A673 (cell line): ENCODE results near the gene CBX7.

Experiments
- CTCF ChIP-seq: fragments of 300-800, 200-600 bp; sonication (generic); conservative IDR thresholded peaks from 2 replicates; pipeline ENCODE4 v1.5.1; 2017; ENCODE audit warnings: low read depth, mild to moderate bottlenecking, antibody characterized with exemption, low read length, moderate library complexity, mixed read lengths
- EZH2 ChIP-seq: fragments of 200-600 bp; sonication (generic); IDR thresholded peaks from 2 replicates; pipeline ENCODE4 v1.6.1; 2017; ENCODE audit warnings: borderline replicate concordance, low read depth, mild to moderate bottlenecking, mixed read lengths, antibody characterized with exemption, low read length; ENCODE audit not compliant: poor library complexity, severe bottlenecking

DNA sequence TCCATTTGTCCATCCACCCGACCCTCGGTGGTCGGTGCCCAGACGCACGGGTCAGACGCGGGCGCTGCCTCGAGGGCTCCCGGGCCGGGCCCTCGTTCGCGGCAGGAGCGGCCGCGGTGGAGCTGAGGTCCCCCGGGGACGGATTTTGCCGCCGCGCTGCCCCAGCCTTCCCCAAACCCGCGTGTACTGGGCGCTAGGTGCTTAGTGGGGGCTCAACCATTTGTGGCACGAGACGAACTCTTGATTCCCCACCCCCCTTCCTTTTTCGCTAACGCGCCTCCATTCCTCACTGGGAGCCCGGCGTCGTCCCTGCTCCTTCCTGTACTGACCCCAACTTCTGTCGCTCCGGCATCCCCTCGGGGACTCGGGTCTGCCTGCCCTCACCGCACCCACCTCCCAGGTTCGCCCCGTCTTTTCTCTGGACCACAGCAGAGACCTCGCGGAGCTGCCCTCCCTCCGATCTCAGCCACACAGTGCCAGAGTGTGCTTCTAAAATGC, 789 bp upstream of the CBX7 start:
- TF ChIP-seq CTCF: no peak
- TF ChIP-seq EZH2: no peak
